ENCODE data around the gene C20orf144.

GRCh38 chr20:33686984-33687366, 24.8 kb downstream of the C20orf144 start:
- TF ChIP-seq, protein P1, sequence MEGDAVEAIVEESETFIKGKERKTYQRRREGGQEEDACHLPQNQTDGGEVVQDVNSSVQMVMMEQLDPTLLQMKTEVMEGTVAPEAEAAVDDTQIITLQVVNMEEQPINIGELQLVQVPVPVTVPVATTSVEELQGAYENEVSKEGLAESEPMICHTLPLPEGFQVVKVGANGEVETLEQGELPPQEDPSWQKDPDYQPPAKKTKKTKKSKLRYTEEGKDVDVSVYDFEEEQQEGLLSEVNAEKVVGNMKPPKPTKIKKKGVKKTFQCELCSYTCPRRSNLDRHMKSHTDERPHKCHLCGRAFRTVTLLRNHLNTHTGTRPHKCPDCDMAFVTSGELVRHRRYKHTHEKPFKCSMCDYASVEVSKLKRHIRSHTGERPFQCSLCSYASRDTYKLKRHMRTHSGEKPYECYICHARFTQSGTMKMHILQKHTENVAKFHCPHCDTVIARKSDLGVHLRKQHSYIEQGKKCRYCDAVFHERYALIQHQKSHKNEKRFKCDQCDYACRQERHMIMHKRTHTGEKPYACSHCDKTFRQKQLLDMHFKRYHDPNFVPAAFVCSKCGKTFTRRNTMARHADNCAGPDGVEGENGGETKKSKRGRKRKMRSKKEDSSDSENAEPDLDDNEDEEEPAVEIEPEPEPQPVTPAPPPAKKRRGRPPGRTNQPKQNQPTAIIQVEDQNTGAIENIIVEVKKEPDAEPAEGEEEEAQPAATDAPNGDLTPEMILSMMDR (IDR thresholded peaks at IDR 0.05) = no peak
- no peak for TF ChIP-seq POLR2A (IDR thresholded peaks at IDR 0.05)

All from body of pancreas (tissue), 4 donors.